B cell (primary cell): ENCODE data around the gene MEOX2. TPM values are rescaled to one million over a fixed set of nuclear protein-coding genes. Genes with fewer than 3 reads are reported as not detected.

Source experiments
- ATAC-seq: fragments of 200-7000 bp; cut with Tn5 transposase; one replicate; pipeline ENCODE4 v1.10.0; 2021; ENCODE audit warnings: low read depth, mild to moderate bottlenecking, moderate number of reproducible peaks, moderate library complexity
- CTCF ChIA-PET: fragments of 350-600 bp; sonication (Branson Sonifier 250); formaldehyde crosslinking; loops from one replicate; lab custom pipeline; 2021; ENCODE audit warnings: antibody characterized with exemption, inconsistent platforms; lab: Charles Lee
- POLR2A ChIA-PET: fragments of 350-600 bp; sonication (Branson Sonifier 250); formaldehyde crosslinking; loops from one replicate; lab custom pipeline; 2021; ENCODE audit warnings: antibody characterized with exemption; lab: Charles Lee
- DNase-seq: peaks from one replicate; pipeline ENCODE4 v3.0.0; 2013
- H2AFZ ChIP-seq: 2 replicates; pipeline ENCODE4 v1.6.1; 2012; ENCODE audit warnings: mild to moderate bottlenecking, low read depth, low read length; ENCODE audit not compliant: insufficient read depth, poor library complexity, severe bottlenecking
- H3K27ac ChIP-seq, 2 donors: 1 replicate in 1 of 2; 2 replicates in 1 of 2; pipeline ENCODE4 v1.5.1; 2012 to 2013; ENCODE audit warnings: low read length in 2 of 2, mild to moderate bottlenecking in 2 of 2, moderate library complexity in 1 of 2
- H3K27me3 ChIP-seq, 4 experiments: fragments of 200-600 bp in 1 of 4; sonication (generic) in 1 of 4; replicated peaks in 1 of 4; 1 replicate in 2 of 4; 2 replicates in 2 of 4; pipeline versions ENCODE4 v1.6.1 to v1.7.0; 2013 to 2016; ENCODE audit warnings: low read length in 3 of 4, mild to moderate bottlenecking in 2 of 4, mixed read lengths in 1 of 4, moderate library complexity in 1 of 4; ENCODE audit not compliant: insufficient read depth in 4 of 4, control insufficient read depth in 3 of 4; ENCODE audit errors: control extremely low read depth in 1 of 4
- H3K36me3 ChIP-seq, 2 experiments: replicated peaks in 1 of 2; 1 replicate in 1 of 2; 2 replicates in 1 of 2; pipeline versions ENCODE4 v1.6.1 to v1.7.1; 2013; ENCODE audit warnings: low read length in 1 of 2; ENCODE audit not compliant: insufficient read depth in 2 of 2, control insufficient read depth in 1 of 2; ENCODE audit errors: control extremely low read depth in 1 of 2, extremely low read depth in 1 of 2
- H3K4me1 ChIP-seq, 2 donors: fragments of 200-600 bp in 1 of 2; sonication (generic) in 1 of 2; 1 replicate in 1 of 2; 2 replicates in 1 of 2; pipeline versions ENCODE4 v1.5.1 to v1.6.1; 2013 to 2017; ENCODE audit warnings: low read length in 2 of 2; ENCODE audit not compliant: control insufficient read depth in 2 of 2, insufficient read depth in 2 of 2
- H3K4me2 ChIP-seq: replicated peaks from 2 replicates; pipeline ENCODE3; 2012; ENCODE audit warnings: mild to moderate bottlenecking, low read depth, low read length; ENCODE audit not compliant: poor library complexity, severe bottlenecking
- H3K4me3 ChIP-seq, 5 experiments: fragments of 200-600 bp in 1 of 5; sonication (generic) in 1 of 5; 1 replicate in 3 of 5; 2 replicates in 2 of 5; pipeline versions ENCODE4 v1.5.1 to v1.7.0; 2011 to 2016; ENCODE audit warnings: low read length in 4 of 5, mild to moderate bottlenecking in 4 of 5, low read depth in 2 of 5, control low read depth in 1 of 5, moderate library complexity in 1 of 5; ENCODE audit not compliant: insufficient read depth in 1 of 5; ENCODE audit errors: control extremely low read depth in 1 of 5, extremely low read depth in 1 of 5
- H3K79me2 ChIP-seq: fragments of 200-600 bp; sonication (generic); one replicate; pipeline ENCODE4 v1.6.0; 2016; ENCODE audit warnings: low read length; ENCODE audit not compliant: control insufficient read depth, insufficient read depth
- H3K9ac ChIP-seq: fragments of 200-600 bp; sonication (generic); 2 replicates; pipeline ENCODE4 v1.6.1; 2017; ENCODE audit warnings: mild to moderate bottlenecking, low read length, moderate library complexity
- H3K9me3 ChIP-seq, 3 donors: one replicate each; pipeline versions ENCODE4 v1.6.1 to v1.7.1; 2013; ENCODE audit warnings: low read length in 2 of 3; ENCODE audit not compliant: control insufficient read depth in 2 of 3, insufficient read depth in 1 of 3; ENCODE audit errors: control extremely low read depth in 1 of 3
- H4K20me1 ChIP-seq: 2 replicates; pipeline ENCODE4 v1.6.0; 2012; ENCODE audit warnings: mild to moderate bottlenecking, low read length; ENCODE audit not compliant: insufficient read depth, control insufficient read depth, poor library complexity, severe bottlenecking
- H3K27ac Mint-ChIP-seq: one replicate; pipeline ENCODE4 v1.8.0; 2021; ENCODE audit warnings: mixed read lengths
- H3K27me3 Mint-ChIP-seq: one replicate; pipeline ENCODE4 v1.8.0; 2021; ENCODE audit warnings: mixed read lengths
- H3K4me1 Mint-ChIP-seq: one replicate; pipeline ENCODE4 v1.8.0; 2021; ENCODE audit warnings: mixed read lengths
- H3K4me3 Mint-ChIP-seq: one replicate; pipeline ENCODE4 v1.8.0; 2021; ENCODE audit warnings: mixed read lengths
- H3K9me3 Mint-ChIP-seq: one replicate; pipeline ENCODE4 v1.8.0; 2022; ENCODE audit warnings: mixed read lengths; ENCODE audit not compliant: insufficient read depth
- CTCF ChIP-seq: fragments of 200-600 bp; IDR thresholded peaks from one replicate; pipeline ENCODE4 v1.8.0; 2022; ENCODE audit warnings: antibody characterized with exemption, mild to moderate bottlenecking
- EZH2 ChIP-seq: IDR thresholded peaks from 2 replicates; pipeline ENCODE4 v1.6.1; 2012; ENCODE audit warnings: borderline replicate concordance, low read depth, mild to moderate bottlenecking, moderate library complexity, low read length; ENCODE audit not compliant: insufficient read depth, poor library complexity, severe bottlenecking
- WGBS: methylation state at CpG from one replicate; pipeline ENCODE4 v1.1.5; 2013; ENCODE audit warnings: missing lambda C conversion rate; ENCODE audit not compliant: insufficient coverage; 5-methylcytosine and 5-hydroxymethylcytosine counted together
- intact Hi-C: fragments of 100-400 bp; cut with micrococcal nuclease; formaldehyde crosslinking; loops from one replicate; pipeline ENCODE4 v1.10.0; 2022
- polyA plus RNA-seq: library from polyadenylated mRNA; depleted of rRNA; stranded (reverse); fragments of >200 nt; gene quantifications from 2 replicates; pipeline ENCODE4 v1.2.3, GENCODE V29; 2012
- total RNA-seq, 2 donors: library from RNA; stranded (reverse); fragments of 120-200 nt in 1 of 2; gene quantifications; 1 replicate in 1 of 2; 2 replicates in 1 of 2; pipeline versions ENCODE4 v1.2.3 to v1.2.4, GENCODE V29; 2013 to 2022

Gene MEOX2
- total and polyA plus RNA-seq, 2 donors (not counting 1 experiment from before 2014, with no cell fraction given) = not detected

- Histone ChIP-seq H3K27me3 (no peaks in the 10 kb centered on the region), H3K4me3 (no peak overlapping the region), H3K9me3 (no peaks in the 10 kb centered on the region), H4K20me1 (no peaks in the 10 kb centered on the region), H3K4me1 (no peaks in the 10 kb centered on the region), H3K79me2 (no peaks in the 10 kb centered on the region), H3K36me3 (no peaks in the 10 kb centered on the region), H3K9ac (no peak overlapping the region), H3K27ac (no peak overlapping the region), H2AFZ (no peak overlapping the region), H3K4me2 (no peak overlapping the region)
- no peak for TF ChIP-seq CTCF
- TF ChIP-seq EZH2 = no peak
- CTCF ChIA-PET = no interaction called here
- Mint-ChIP-seq H3K9me3 (peaks cover 2% of the 10 kb centered on the region), H3K27ac (no peak overlapping the region), H3K4me1 (no peaks in the 10 kb centered on the region), H3K27me3 (no peaks in the 10 kb centered on the region), H3K4me3 (no peak overlapping the region)
- DNase-seq (no peak), ATAC-seq (no peak)
- intact Hi-C loops = no loop called here
- 48% methylated on average over 3 of the region's 5 CpGs for WGBS
- POLR2A ChIA-PET = no interaction called here
These were observed 120.0 kb downstream of the MEOX2 start for GRCh38 chr7:15566476-15566875.

GRCh38 chr7:15561835-15562234, 124.6 kb downstream of the MEOX2 start, which contains the start of gene AGMO:
AGMO (minus strand) TSS chr7:15562015.
- Mint-ChIP-seq H3K9me3 (no peaks in the 10 kb centered on the region), H3K4me3 (no peak within 1 kb of the TSS), H3K27ac (no peak within 1 kb of the TSS), H3K27me3 (no peaks in the 10 kb centered on the region), H3K4me1 (no peaks in the 10 kb centered on the region)
- CTCF ChIA-PET = no interaction called here
- intact Hi-C loops = no loop called here
- no peak within 1 kb of the TSS for H3K4me3 ChIP-seq
- no peaks in the 10 kb centered on the region for H3K36me3 ChIP-seq
- H2AFZ ChIP-seq = no peak within 1 kb of the TSS
- H3K4me2 ChIP-seq = no peak within 1 kb of the TSS
- WGBS = 80% methylated on average over 1 of the region's 5 CpGs
- ATAC-seq (no peak), DNase-seq (no peak)
- H4K20me1 ChIP-seq = no peaks in the 10 kb centered on the region
- H3K4me1 ChIP-seq = no peaks in the 10 kb centered on the region
- H3K27ac ChIP-seq = no peak within 1 kb of the TSS
- no peak within 1 kb of the TSS for H3K9ac ChIP-seq
- no peaks in the 10 kb centered on the region for H3K9me3 ChIP-seq
- POLR2A ChIA-PET = no interaction called here
- H3K79me2 ChIP-seq = no peaks in the 10 kb centered on the region
- TF ChIP-seq EZH2 (no peak), CTCF (no peak)
- H3K27me3 ChIP-seq = no peaks in the 10 kb centered on the region

Other genes starting within 250 kb of the MEOX2 start
- gene AGMO, start 124.7 kb downstream of the MEOX2 start, total RNA-seq = not detected in 2 replicates
- gene AGMO, start 124.7 kb downstream of the MEOX2 start, polyA plus RNA-seq = not detected in 2 replicates